GM23338 (cell line): Measurements from ENCODE around the gene UXS1. TPM values are rescaled to one million over a fixed set of nuclear protein-coding genes. Genes with fewer than 3 reads are reported as not detected.

Experiments used
- ATAC-seq: fragments of 200-7000 bp; cut with Tn5 transposase; 3 replicates; pipeline ENCODE4 v1.9.1; 2020
- DNase-seq: peaks from one replicate; pipeline ENCODE4 v3.0.0-alpha.2; 2015; ENCODE audit warnings: low spot score
- H2AFZ ChIP-seq: fragments of 200-600 bp; sonication (generic); 2 replicates; pipeline ENCODE4 v1.8.0; 2016; ENCODE audit warnings: antibody characterized with exemption, mild to moderate bottlenecking, moderate library complexity
- H3F3A ChIP-seq: fragments of 200-600 bp; sonication (generic); replicated peaks from 2 replicates; pipeline ENCODE4 v1.8.0; 2017; ENCODE audit warnings: antibody characterized with exemption, mixed run types, low read depth
- H3K27ac ChIP-seq: fragments of 200-600 bp; sonication (generic); 2 replicates; pipeline ENCODE4 v1.6.1; 2016; ENCODE audit warnings: low read depth
- H3K27me3 ChIP-seq: fragments of 200-600 bp; sonication (generic); 2 replicates; pipeline ENCODE4 v1.8.0; 2016; ENCODE audit warnings: mild to moderate bottlenecking, mixed run types, moderate library complexity; ENCODE audit not compliant: insufficient read depth
- H3K36me3 ChIP-seq: fragments of 200-600 bp; sonication (generic); 2 replicates; pipeline ENCODE4 v1.8.0; 2016; ENCODE audit warnings: mild to moderate bottlenecking; ENCODE audit not compliant: insufficient read depth
- H3K4me1 ChIP-seq: fragments of 200-600 bp; sonication (generic); 2 replicates; pipeline ENCODE4 v1.8.0; 2016; ENCODE audit warnings: mild to moderate bottlenecking, moderate library complexity; ENCODE audit not compliant: insufficient read depth
- H3K4me2 ChIP-seq: fragments of 200-600 bp; sonication (generic); 2 replicates; pipeline ENCODE4 v1.7.1; 2017; ENCODE audit warnings: mixed run types
- H3K4me3 ChIP-seq: fragments of 200-600 bp; sonication (generic); 2 replicates; pipeline ENCODE4 v1.6.1; 2016; ENCODE audit warnings: mixed run types
- H3K79me2 ChIP-seq: fragments of 200-600 bp; sonication (generic); replicated peaks from 2 replicates; pipeline ENCODE4 v1.8.0; 2017; ENCODE audit warnings: mild to moderate bottlenecking; ENCODE audit not compliant: insufficient read depth
- H3K9me2 ChIP-seq: fragments of 200-600 bp; sonication (generic); 2 replicates; pipeline ENCODE4 v1.8.0; 2017; ENCODE audit not compliant: insufficient read depth
- H4K20me1 ChIP-seq: fragments of 200-600 bp; sonication (generic); replicated peaks from 2 replicates; pipeline ENCODE4 v1.8.0; 2017; ENCODE audit warnings: mild to moderate bottlenecking; ENCODE audit not compliant: insufficient read depth
- H3K27ac Mint-ChIP-seq: 2 replicates; pipeline ENCODE4 v1.8.0; 2020; ENCODE audit warnings: inconsistent platforms, mild to moderate bottlenecking, moderate library complexity, mixed read lengths
- H3K27me3 Mint-ChIP-seq: 3 replicates; pipeline ENCODE4 v1.8.0; 2022; ENCODE audit warnings: low read depth, mild to moderate bottlenecking, moderate library complexity, mixed read lengths, inconsistent platforms; ENCODE audit not compliant: insufficient read depth, poor library complexity
- H3K36me3 Mint-ChIP-seq: 3 replicates; pipeline ENCODE4 v1.8.0; 2021; ENCODE audit warnings: low read depth, mild to moderate bottlenecking, inconsistent platforms, moderate library complexity, mixed read lengths
- H3K4me1 Mint-ChIP-seq: 3 replicates; pipeline ENCODE4 v1.8.0; 2020; ENCODE audit warnings: mild to moderate bottlenecking, inconsistent platforms, mixed read lengths
- H3K4me3 Mint-ChIP-seq: 3 replicates; pipeline ENCODE4 v1.8.0; 2021; ENCODE audit warnings: moderate library complexity, mild to moderate bottlenecking, inconsistent platforms, mixed read lengths
- H3K9me3 Mint-ChIP-seq: 3 replicates; pipeline ENCODE4 v1.8.0; 2020; ENCODE audit warnings: moderate library complexity, mild to moderate bottlenecking, inconsistent platforms, mixed read lengths
- CREB1 ChIP-seq: fragments of 250-450 bp; sonication (Bioruptor Pico); IDR thresholded peaks from 2 replicates; pipeline ENCODE4 v1.5.0; 2020; ENCODE audit warnings: low read depth, mild to moderate bottlenecking, moderate library complexity
- CTCF ChIP-seq, 2 experiments: fragments of 200-600 bp in 1 of 2; sonication (generic) in 1 of 2; conservative IDR thresholded peaks; 2 replicates each; pipeline versions ENCODE4 v1.5.1 to v1.6.1; 2016 to 2017; ENCODE audit warnings: antibody characterized with exemption in 2 of 2, low read depth in 2 of 2, mild to moderate bottlenecking in 2 of 2, moderate library complexity in 1 of 2
- ETS1 ChIP-seq: IDR thresholded peaks from 2 replicates; pipeline ENCODE4 v1.6.1; 2016; ENCODE audit warnings: antibody characterized with exemption
- EZH2 ChIP-seq: fragments of 200-600 bp; sonication (generic); IDR thresholded peaks from one replicate; pipeline ENCODE4 v1.8.0; 2017; ENCODE audit warnings: antibody characterized with exemption, mild to moderate bottlenecking, low read depth; ENCODE audit not compliant: unreplicated experiment
- EZH2phosphoT487 ChIP-seq: fragments of 200-600 bp; sonication (generic); IDR thresholded peaks from one replicate; pipeline ENCODE4 v1.8.1; 2018; ENCODE audit warnings: antibody characterized with exemption; ENCODE audit not compliant: unreplicated experiment
- JUNB ChIP-seq: IDR thresholded peaks from one replicate; pipeline ENCODE4 v1.6.1; 2016; ENCODE audit warnings: antibody characterized with exemption; ENCODE audit not compliant: unreplicated experiment
- NANOG ChIP-seq: IDR thresholded peaks from 2 replicates; pipeline ENCODE4 v1.6.1; 2016; ENCODE audit warnings: antibody characterized with exemption, borderline replicate concordance
- POLR2AphosphoS5 ChIP-seq: IDR thresholded peaks from 2 replicates; pipeline ENCODE4 v1.6.1; 2016; ENCODE audit warnings: antibody characterized with exemption, low read depth
- REST ChIP-seq: IDR thresholded peaks from one replicate; pipeline ENCODE4 v1.6.1; 2018; ENCODE audit warnings: antibody characterized with exemption; ENCODE audit not compliant: unreplicated experiment
- STAT1 ChIP-seq: IDR thresholded peaks from one replicate; pipeline ENCODE4 v1.6.1; 2016; ENCODE audit warnings: antibody characterized with exemption; ENCODE audit not compliant: unreplicated experiment
- ZNF114 ChIP-seq: fragments of 250-450 bp; sonication (Bioruptor Pico); IDR thresholded peaks from 2 replicates; pipeline ENCODE4 v1.5.0; 2020; ENCODE audit warnings: mild to moderate bottlenecking, moderate library complexity
- ZNF331 ChIP-seq: fragments of 250-450 bp; sonication (Bioruptor Pico); IDR thresholded peaks from 2 replicates; pipeline ENCODE4 v1.5.0; 2020; ENCODE audit warnings: low read depth, mild to moderate bottlenecking, moderate library complexity
- ZNF462 ChIP-seq: fragments of 250-450 bp; sonication (Bioruptor Pico); IDR thresholded peaks from 2 replicates; pipeline ENCODE4 v1.5.0; 2020; ENCODE audit warnings: mild to moderate bottlenecking, moderate library complexity
- polyA plus RNA-seq: library from polyadenylated mRNA; unstranded; fragments of >200 nt; fragmentation: Nextera tagmentation; extraction: Ambion mirVana; gene quantifications from 2 replicates; pipeline ENCODE4 v1.2.1, GENCODE V29; 2016
- total RNA-seq: library from RNA; depleted of rRNA; stranded (reverse); fragments of >200 nt; shearing (Covaris generic); gene quantifications from 2 replicates; pipeline ENCODE4 v1.2.3, GENCODE V29; 2014

The UXS1 gene
- total and polyA plus RNA-seq, 2 experiments from 2014 or later = 48.7 to 131 TPM

- H3K4me1 Mint-ChIP-seq = peaks cover 30% of the 10 kb centered on the region
- H4K20me1 ChIP-seq = peaks cover 26% of the 10 kb centered on the region
- TF ChIP-seq EZH2phosphoT487 (no peak), EZH2 (no peak), NANOG (no peak), REST (no peak), ETS1 (no peak), CREB1 (no peak), CTCF (conservative IDR thresholded peaks at IDR 0.05; ENCODE audit: low read depth in 2 of 2) (no peak), ZNF331 (CRISPR knock-in tag) (no peak), ZNF114 (CRISPR knock-in tag) (no peak), JUNB (no peak), STAT1 (no peak), ZNF462 (CRISPR knock-in tag) (no peak), POLR2AphosphoS5 (no peak)
- H3K27ac Mint-ChIP-seq = peak overlapping the region; percentile 61; the same call in 1 of the 2 replicates
- H3K27me3 Mint-ChIP-seq = no peaks in the 10 kb centered on the region
- H3K27me3 ChIP-seq = no peaks in the 10 kb centered on the region
- DNase-seq = no peak
- no peak overlapping the region for H3K4me2 ChIP-seq
- ATAC-seq = no peak
- H3K36me3 Mint-ChIP-seq = no peaks in the 10 kb centered on the region; the same call in 2 of the 3 replicates
- H3K27ac ChIP-seq = no peak overlapping the region
- peaks cover 8% of the 10 kb centered on the region for H3K4me1 ChIP-seq
- H2AFZ ChIP-seq = no peak overlapping the region
- no peak overlapping the region for H3K4me3 Mint-ChIP-seq
- H3K36me3 ChIP-seq = no peaks in the 10 kb centered on the region
- H3K9me3 Mint-ChIP-seq = no peaks in the 10 kb centered on the region; the same call in 2 of the 3 replicates
- no peaks in the 10 kb centered on the region for H3K9me2 ChIP-seq
- H3K79me2 ChIP-seq = peaks cover 98% of the 10 kb centered on the region
- H3K4me3 ChIP-seq = no peak overlapping the region
- no peaks in the 10 kb centered on the region for H3F3A ChIP-seq
Observed at GRCh38 chr2:106183101-106183696, 10.9 kb downstream of the UXS1 start.
